Measurements from ENCODE around the gene PF4V1. TPM values are rescaled to one million over a fixed set of nuclear protein-coding genes. Genes with fewer than 3 reads are reported as not detected.

PF4V1 gene
- total RNA-seq, 1 experiment from 2014 or later = not detected

- ChIA-PET CTCF (interaction anchor here (0.7 to 1.0 kb wide), 2 partner anchors 20 to 182 kb away, joined by 3 read pairs; no protein-coding TSS in a partner anchor), POLR2A (interaction anchor here (1.0 to 1.6 kb wide), 2 partner anchors 20 to 26 kb away, joined by 3 to 4 read pairs; no protein-coding TSS in a partner anchor)
- H3K9me3 Mint-ChIP-seq (ENCODE audit: unreplicated experiment) = no peaks in the 10 kb centered on the region
- intact Hi-C loops (cut with micrococcal nuclease) = no loop called here
- no peaks in the 10 kb centered on the region for H3K36me3 Mint-ChIP-seq (ENCODE audit: insufficient read depth, unreplicated experiment)
- H3K27me3 Mint-ChIP-seq (ENCODE audit: insufficient read depth, unreplicated experiment) = no peaks in the 10 kb centered on the region
- no TSS peak for BruUV-seq (replicated peaks)
- peak; percentile 76 for DNase-seq (ENCODE audit: unreplicated experiment)
- peak overlapping the region; percentile 53 for H3K27ac Mint-ChIP-seq (ENCODE audit: low read depth, unreplicated experiment)
- no peak overlapping the region for H3K4me3 Mint-ChIP-seq (ENCODE audit: unreplicated experiment)
- TF ChIP-seq CTCF (IDR thresholded peaks at IDR 0.05; ENCODE audit: unreplicated experiment) = no peak
- H3K4me1 Mint-ChIP-seq (ENCODE audit: insufficient read depth, unreplicated experiment) = peaks cover 18% of the 10 kb centered on the region
These were observed 8.8 kb upstream of the PF4V1 start for GRCh38 chr4:73844345-73844744.

- Mint-ChIP-seq H3K36me3 (ENCODE audit: insufficient read depth, unreplicated experiment) (no peaks in the 10 kb centered on the region), H3K4me3 (ENCODE audit: unreplicated experiment) (no peak overlapping the region), H3K27ac (ENCODE audit: low read depth, unreplicated experiment) (peak overlapping the region; percentile 53), H3K27me3 (ENCODE audit: insufficient read depth, unreplicated experiment) (no peaks in the 10 kb centered on the region), H3K9me3 (ENCODE audit: unreplicated experiment) (no peaks in the 10 kb centered on the region), H3K4me1 (ENCODE audit: insufficient read depth, unreplicated experiment) (peaks cover 18% of the 10 kb centered on the region)
- intact Hi-C loops (cut with micrococcal nuclease) = no loop called here
- no peak for DNase-seq (ENCODE audit: unreplicated experiment)
- BruUV-seq (replicated peaks) = no TSS peak
- POLR2A ChIA-PET = interaction anchor here (0.7 to 1.6 kb wide), 2 partner anchors 20 to 119 kb away, joined by 3 to 4 read pairs; no protein-coding TSS in a partner anchor
- TF ChIP-seq CTCF (IDR thresholded peaks at IDR 0.05; ENCODE audit: unreplicated experiment) = no peak
- CTCF ChIA-PET = interaction anchor here (0.7 to 1.0 kb wide), 2 partner anchors 20 to 183 kb away, joined by 3 read pairs; no protein-coding TSS in a partner anchor
These were observed 8.3 kb upstream of the PF4V1 start for GRCh38 chr4:73844806-73845205.

- H3K4me3 Mint-ChIP-seq (ENCODE audit: unreplicated experiment) = no peak overlapping the region
- no peaks in the 10 kb centered on the region for H3K9me3 Mint-ChIP-seq (ENCODE audit: unreplicated experiment)
- H3K4me1 Mint-ChIP-seq (ENCODE audit: insufficient read depth, unreplicated experiment) = peaks cover 18% of the 10 kb centered on the region
- DNase-seq (ENCODE audit: unreplicated experiment) = no peak
- BruUV-seq (replicated peaks) = no TSS peak
- ChIA-PET POLR2A (no interaction called here), CTCF (interaction anchor here (0.7 to 1.3 kb wide), 4 partner anchors 15 to 172 kb away, joined by 3 to 5 read pairs (median 3); no protein-coding TSS in a partner anchor)
- no peak overlapping the region for H3K27ac Mint-ChIP-seq (ENCODE audit: low read depth, unreplicated experiment)
- H3K27me3 Mint-ChIP-seq (ENCODE audit: insufficient read depth, unreplicated experiment) = no peaks in the 10 kb centered on the region
- H3K36me3 Mint-ChIP-seq (ENCODE audit: insufficient read depth, unreplicated experiment) = no peaks in the 10 kb centered on the region
- TF ChIP-seq CTCF (IDR thresholded peaks at IDR 0.05; ENCODE audit: unreplicated experiment) = no peak
- intact Hi-C loops (cut with micrococcal nuclease) = no loop called here
These were observed 5.4 kb upstream of the PF4V1 start for GRCh38 chr4:73847526-73848182.

- POLR2A ChIA-PET = interaction anchor here (0.6 kb wide), 1 partner anchor 89 kb away, joined by 3 read pairs; no protein-coding TSS in a partner anchor
- H3K27me3 Mint-ChIP-seq (ENCODE audit: insufficient read depth, unreplicated experiment) = no peaks in the 10 kb centered on the region
- intact Hi-C loops (cut with micrococcal nuclease) = no loop called here
These were observed 4.8 kb upstream of the PF4V1 start for GRCh38 chr4:73848183-73848777.

More at GRCh38 chr4:73848183-73848777, 4.8 kb upstream of the PF4V1 start:
- Mint-ChIP-seq H3K27ac (ENCODE audit: low read depth, unreplicated experiment) (no peak overlapping the region), H3K36me3 (ENCODE audit: insufficient read depth, unreplicated experiment) (no peaks in the 10 kb centered on the region), H3K4me1 (ENCODE audit: insufficient read depth, unreplicated experiment) (peaks cover 15% of the 10 kb centered on the region), H3K9me3 (ENCODE audit: unreplicated experiment) (no peaks in the 10 kb centered on the region), H3K4me3 (ENCODE audit: unreplicated experiment) (no peak overlapping the region)
- CTCF ChIA-PET = no interaction called here
- DNase-seq (ENCODE audit: unreplicated experiment) = no peak
- TF ChIP-seq CTCF (IDR thresholded peaks at IDR 0.05; ENCODE audit: unreplicated experiment) = no peak
- no TSS peak for BruUV-seq (replicated peaks)

Measured in MCF 10A (cell line).